NCI-H2107 treated with DMSO at 0.1 percent for 48 hours (cell line): ENCODE data around the gene BCAR3.
"Not testable (repeated sequence)": the region's sequence is repeated elsewhere in the genome, so short reads cannot be mapped to it uniquely, and the experiment has no call there.

Experiments
- DNase-seq: peaks from one replicate; lab custom pipeline; 2025; ENCODE audit not compliant: unreplicated experiment; lab: John Stamatoyannopoulos, UW

The BCAR3 gene

GRCh38 chr1:93600663-93601062, 81.0 kb downstream of the BCAR3 start:
- no peak for DNase-seq

- DNase-seq: no peak
Observed at GRCh38 chr1:93599479-93599878, 82.2 kb downstream of the BCAR3 start.

- no peak for DNase-seq
Observed at GRCh38 chr1:93598861-93599439, 82.7 kb downstream of the BCAR3 start.

- no peak for DNase-seq
Observed at GRCh38 chr1:93598396-93598795, 83.2 kb downstream of the BCAR3 start.

GRCh38 chr1:93597709-93598108, 83.9 kb downstream of the BCAR3 start:
- DNase-seq: no peak

GRCh38 chr1:93596329-93597089, 85.1 kb downstream of the BCAR3 start:
- no peak for DNase-seq

- DNase-seq: no peak
Observed at GRCh38 chr1:93595743-93596142, 85.9 kb downstream of the BCAR3 start.

GRCh38 chr1:93595266-93595665, 86.4 kb downstream of the BCAR3 start:
- DNase-seq: no peak

- DNase-seq: no peak
Observed at GRCh38 chr1:93594603-93594880, 87.1 kb downstream of the BCAR3 start.

- no peak for DNase-seq
Observed at GRCh38 chr1:93593854-93594602, 87.6 kb downstream of the BCAR3 start.

GRCh38 chr1:93592551-93592949, 89.1 kb downstream of the BCAR3 start:
- DNase-seq: no peak

GRCh38 chr1:93591676-93592550, 89.7 kb downstream of the BCAR3 start:
- DNase-seq: peak; percentile 98

GRCh38 chr1:93591291-93591675, 90.4 kb downstream of the BCAR3 start:
- not testable (repeated sequence) for DNase-seq

- no peak for DNase-seq
Observed at GRCh38 chr1:93588955-93589354, 92.7 kb downstream of the BCAR3 start.

- no peak for DNase-seq
Observed at GRCh38 chr1:93588206-93588605, 93.4 kb downstream of the BCAR3 start.

GRCh38 chr1:93587354-93587753, 94.3 kb downstream of the BCAR3 start:
- no peak for DNase-seq

- DNase-seq: no peak
Observed at GRCh38 chr1:93585059-93585966, 96.3 kb downstream of the BCAR3 start.

- DNase-seq: no peak
Observed at GRCh38 chr1:93584261-93585003, 97.2 kb downstream of the BCAR3 start.

- no peak for DNase-seq
Observed at GRCh38 chr1:93581917-93582850, 99.5 kb downstream of the BCAR3 start.
